ENCODE measurements around the gene ZNF385C. TPM values are rescaled to one million over a fixed set of nuclear protein-coding genes. Genes with fewer than 3 reads are reported as not detected.

Gene ZNF385C
- total RNA-seq, 2 experiments from 2014 or later, result 0.67 to 0.85 TPM

GRCh38 chr17:42019509-42020404, 78.5 kb downstream of the ZNF385C start, which contains the start of gene NKIRAS2:
Gene NKIRAS2, plus strand, starts transcription at chr17:42020090. Its CDS starts 1,488 bp downstream, at chr17:42021578.
- DNase-seq (ENCODE audit: low spot score), result peak; percentile 93
- TF ChIP-seq CTCF (conservative IDR thresholded peaks at IDR 0.05; ENCODE audit: low read length) (peak; percentile 86), EZH2phosphoT487 (IDR thresholded peaks at IDR 0.05; ENCODE audit: borderline replicate concordance, low read depth, low read length) (no peak)
- Histone ChIP-seq H3K36me3 (ENCODE audit: insufficient read depth, low read length) (peaks cover 31% of the 10 kb centered on the region), H4K20me1 (ENCODE audit: insufficient read depth, low read length) (no peaks in the 10 kb centered on the region), H3K4me3 (ENCODE audit: low read depth, low read length, poor library complexity, severe bottlenecking) (peak within 1 kb of the TSS; percentile 95), H3K9me2 (ENCODE audit: insufficient read depth, low read length) (no peaks in the 10 kb centered on the region), H3K4me1 (ENCODE audit: insufficient read depth, low read length, poor library complexity, severe bottlenecking) (peaks cover 49% of the 10 kb centered on the region), H2AFZ (ENCODE audit: low read length) (peak within 1 kb of the TSS; percentile 91), H3K4me2 (ENCODE audit: low read length) (peak within 1 kb of the TSS; percentile 87), H3K9me3 (ENCODE audit: low read length) (no peaks in the 10 kb centered on the region), H3K79me2 (ENCODE audit: insufficient read depth, low read depth, low read length) (peaks cover 36% of the 10 kb centered on the region), H3K27ac (ENCODE audit: low read depth, low read length, poor library complexity, severe bottlenecking) (peak within 1 kb of the TSS; percentile 24)
- no TSS peak for BruUV-seq (replicated peaks)
- CTCF ChIA-PET (ENCODE audit: unreplicated experiment), result interaction anchor here (1.1 to 1.3 kb wide), 3 partner anchors 57 to 101 kb away, joined by 4 to 5 read pairs (median 5); partner anchors contain the start of gene KAT2A
- intact Hi-C loops (cut with micrococcal nuclease; ENCODE audit: unreplicated experiment), result loop anchor here (5.0 to 10.0 kb wide), 2 partner anchors 235 to 438 kb away; partner anchors contain the start of gene ATP6V0A1
- POLR2A ChIA-PET, result interaction anchor here (1.0 to 3.0 kb wide), 7 partner anchors 11 to 101 kb away, joined by 3 to 12 read pairs (median 5); partner anchors contain the start of gene KAT2A

GRCh38 chr17:42018988-42019387, 79.3 kb downstream of the ZNF385C start:
- no peak overlapping the region for H3K4me3 ChIP-seq (ENCODE audit: low read depth, low read length, poor library complexity, severe bottlenecking)
- H3K27ac ChIP-seq (ENCODE audit: low read depth, low read length, poor library complexity, severe bottlenecking), result no peak overlapping the region
- no peaks in the 10 kb centered on the region for H3K9me3 ChIP-seq (ENCODE audit: low read length)
- no peaks in the 10 kb centered on the region for H4K20me1 ChIP-seq (ENCODE audit: insufficient read depth, low read length)
- intact Hi-C loops (cut with micrococcal nuclease; ENCODE audit: unreplicated experiment), result loop anchor here (5.0 to 10.0 kb wide), 2 partner anchors 236 to 438 kb away; partner anchors contain the start of gene ATP6V0A1
- H3K4me1 ChIP-seq (ENCODE audit: insufficient read depth, low read length, poor library complexity, severe bottlenecking), result peaks cover 41% of the 10 kb centered on the region
- H3K79me2 ChIP-seq (ENCODE audit: insufficient read depth, low read depth, low read length), result peaks cover 44% of the 10 kb centered on the region
- ChIA-PET CTCF (ENCODE audit: unreplicated experiment) (no interaction called here), POLR2A (interaction anchor here (1.7 to 3.0 kb wide), 3 partner anchors 22 to 55 kb away, joined by 9 to 12 read pairs (median 9); no protein-coding TSS in a partner anchor)
- H3K4me2 ChIP-seq (ENCODE audit: low read length), result no peak overlapping the region; the same call in 1 of the 2 replicates
- H3K9me2 ChIP-seq (ENCODE audit: insufficient read depth, low read length), result no peaks in the 10 kb centered on the region
- peaks cover 26% of the 10 kb centered on the region for H3K36me3 ChIP-seq (ENCODE audit: insufficient read depth, low read length)
- no peak overlapping the region for H2AFZ ChIP-seq (ENCODE audit: low read length)
- no peak for DNase-seq (ENCODE audit: low spot score)
- no TSS peak for BruUV-seq (replicated peaks)
- no peak for TF ChIP-seq CTCF (conservative IDR thresholded peaks at IDR 0.05; ENCODE audit: low read length)
- no peak for TF ChIP-seq EZH2phosphoT487 (IDR thresholded peaks at IDR 0.05; ENCODE audit: borderline replicate concordance, low read depth, low read length)

Measured in OCI-LY7 (cell line).